GM21528 (cell line): ENCODE measurements around the gene OPCML.
A peak's percentile ranks its signal among the peaks of the same experiment; 100 is the strongest.

Experiments used
- ATAC-seq: cut with Tn5 transposase; IDR thresholded peaks from one replicate; pipeline ENCODE4 v1.9.1; 2021; ENCODE audit warnings: mild to moderate bottlenecking, moderate library complexity; ENCODE audit not compliant: unreplicated experiment, low FRiP score

The OPCML gene

GRCh38 chr11:132450631-132451030 is 1081.7 kb downstream of the OPCML start:
- no peak for ATAC-seq

- ATAC-seq: no peak
These were observed 1083.8 kb downstream of the OPCML start for GRCh38 chr11:132448334-132448995.

DNA sequence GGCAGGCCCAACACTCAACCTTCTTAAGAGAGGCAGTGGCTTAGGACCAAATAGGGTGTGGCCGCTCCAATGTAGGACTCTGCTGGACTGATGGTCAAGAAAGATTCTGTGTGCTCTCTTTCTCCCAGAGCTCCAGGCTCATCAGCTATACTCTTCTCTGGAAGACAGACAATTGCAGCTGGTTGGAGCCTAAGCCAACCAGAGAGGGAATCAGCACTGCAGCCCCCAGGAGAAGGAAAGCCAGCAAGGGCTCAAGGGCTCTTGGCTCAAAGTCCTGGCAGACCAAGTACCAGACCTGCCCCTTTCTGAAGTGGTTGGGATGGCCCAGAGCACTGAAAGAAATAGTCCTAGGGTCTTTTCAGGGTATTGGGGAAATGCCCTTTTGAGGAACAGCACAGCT is 1084.5 kb downstream of the OPCML start:
- ATAC-seq: no peak

DNA sequence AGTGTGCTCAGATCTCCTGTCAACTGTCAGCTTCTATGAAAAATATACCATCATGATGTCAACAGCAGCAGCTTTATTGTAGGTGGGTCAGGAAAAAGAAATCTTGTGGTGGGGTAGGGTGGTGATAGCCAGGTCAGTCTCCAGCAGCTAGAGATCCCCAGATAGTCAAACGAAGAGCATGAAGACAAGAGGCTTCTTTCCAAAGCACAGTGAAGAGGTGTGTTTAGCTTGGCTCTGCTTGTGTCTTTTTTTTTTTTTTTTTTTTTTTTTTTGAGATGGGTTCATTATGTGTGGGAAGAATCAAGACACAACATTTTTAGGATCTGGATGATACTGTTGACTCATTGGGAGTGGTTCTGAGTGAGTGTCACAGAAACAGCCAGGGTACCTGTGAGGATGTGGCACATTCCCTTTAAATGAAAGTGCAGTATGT is 1086.4 kb downstream of the OPCML start:
- ATAC-seq: no peak

GRCh38 chr11:132444911-132445310 is 1087.4 kb downstream of the OPCML start:
- no peak for ATAC-seq

DNA sequence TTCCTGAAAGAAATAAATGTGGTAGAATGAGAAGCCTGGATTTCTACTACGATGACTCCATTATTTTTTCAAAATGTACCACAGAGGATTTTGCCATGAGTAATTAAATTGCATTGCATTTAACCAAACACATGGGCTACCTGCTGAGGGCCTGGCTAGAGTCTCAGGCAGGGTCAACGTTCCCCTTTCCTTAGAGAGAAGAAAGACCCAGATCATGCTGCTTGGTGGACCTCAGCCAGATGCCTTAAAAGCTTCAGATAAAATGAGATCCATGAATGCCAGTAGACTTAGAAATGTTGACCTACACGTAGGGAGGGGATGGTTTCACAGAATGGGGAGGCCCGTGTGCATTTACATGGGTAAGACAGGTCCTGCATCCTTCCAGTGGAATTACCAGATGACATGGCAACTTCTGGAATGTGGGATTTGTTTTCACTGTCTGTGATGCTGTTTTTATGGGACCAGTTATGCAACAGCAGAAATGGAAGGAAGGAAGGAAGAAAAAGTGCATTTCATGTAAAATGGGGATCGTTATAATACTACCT is 1092.5 kb downstream of the OPCML start:
- ATAC-seq: no peak

- no peak for ATAC-seq
These were observed 1093.9 kb downstream of the OPCML start for GRCh38 chr11:132438418-132438817.

- no peak for ATAC-seq
These were observed 1101.8 kb downstream of the OPCML start for GRCh38 chr11:132430429-132431062.

GRCh38 chr11:132429685-132430084 is 1102.6 kb downstream of the OPCML start:
- ATAC-seq: no peak

GRCh38 chr11:132427611-132428010 is 1104.7 kb downstream of the OPCML start:
- ATAC-seq: no peak

GRCh38 chr11:132424433-132424832 is 1107.9 kb downstream of the OPCML start:
- no peak for ATAC-seq

- ATAC-seq: no peak
These were observed 1109.0 kb downstream of the OPCML start for GRCh38 chr11:132423266-132423665.

DNA sequence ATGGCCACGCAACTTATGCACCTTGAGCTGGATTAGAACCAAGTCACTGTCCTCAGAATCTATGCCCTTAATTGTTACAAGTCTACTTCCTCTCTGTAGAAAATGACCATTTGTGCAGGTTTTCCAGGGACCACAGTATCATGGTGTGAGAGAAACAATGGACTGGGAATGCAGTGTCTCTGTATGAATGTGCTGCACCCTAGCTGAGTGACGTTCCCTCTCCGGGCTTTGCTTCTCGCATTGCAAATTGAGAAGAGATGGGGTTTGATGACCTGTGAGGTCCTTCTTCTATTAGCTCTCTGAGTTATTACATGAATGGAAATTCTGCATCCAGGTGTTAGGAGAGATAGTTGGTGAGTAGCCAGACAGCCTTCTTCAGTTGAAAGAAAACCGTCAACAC is 1109.6 kb downstream of the OPCML start:
- no peak for ATAC-seq

GRCh38 chr11:132421555-132421954 is 1110.7 kb downstream of the OPCML start:
- no peak for ATAC-seq

GRCh38 chr11:132414451-132414850 is 1117.8 kb downstream of the OPCML start:
- no peak for ATAC-seq

- no peak for ATAC-seq
These were observed 1121.9 kb downstream of the OPCML start for GRCh38 chr11:132410383-132410782.

DNA sequence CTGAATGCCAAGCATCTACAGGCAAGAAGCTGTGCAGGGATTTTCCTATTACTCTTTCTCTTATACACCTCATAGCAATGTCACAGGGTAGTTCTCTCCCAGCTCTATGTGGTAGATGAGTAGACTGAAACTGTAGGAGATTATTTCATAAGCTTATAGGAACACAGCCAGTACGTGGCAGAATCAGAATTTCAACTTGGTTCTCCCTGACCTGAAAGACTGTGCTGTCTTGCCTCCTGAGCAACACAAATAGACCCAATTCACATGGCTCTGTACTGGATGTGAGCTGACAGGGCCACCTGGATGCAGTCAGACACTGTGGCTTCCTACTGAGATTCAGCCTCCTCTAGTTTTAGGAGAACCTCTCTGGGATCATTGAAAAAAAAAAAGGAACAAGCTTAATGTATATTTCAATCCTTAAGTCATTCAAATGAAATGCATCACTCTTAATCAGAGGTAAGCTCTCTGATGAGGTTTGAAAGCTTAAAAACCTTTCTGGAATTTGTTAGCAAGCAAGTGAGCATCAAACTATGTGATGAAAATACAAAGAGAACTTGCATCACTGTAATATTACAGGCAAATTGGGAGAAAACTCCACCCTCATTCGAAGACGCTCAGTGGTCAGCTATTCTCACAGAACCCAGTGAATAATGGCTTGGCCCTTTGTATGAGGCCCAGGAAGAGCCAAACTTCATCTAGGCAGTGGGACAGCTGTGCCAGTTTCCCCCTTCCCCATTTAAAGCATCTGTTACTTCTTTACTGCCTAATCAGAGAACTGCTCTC is 1122.5 kb downstream of the OPCML start:
- ATAC-seq: no peak

- no peak for ATAC-seq
These were observed 1123.4 kb downstream of the OPCML start for GRCh38 chr11:132408877-132409276.

DNA sequence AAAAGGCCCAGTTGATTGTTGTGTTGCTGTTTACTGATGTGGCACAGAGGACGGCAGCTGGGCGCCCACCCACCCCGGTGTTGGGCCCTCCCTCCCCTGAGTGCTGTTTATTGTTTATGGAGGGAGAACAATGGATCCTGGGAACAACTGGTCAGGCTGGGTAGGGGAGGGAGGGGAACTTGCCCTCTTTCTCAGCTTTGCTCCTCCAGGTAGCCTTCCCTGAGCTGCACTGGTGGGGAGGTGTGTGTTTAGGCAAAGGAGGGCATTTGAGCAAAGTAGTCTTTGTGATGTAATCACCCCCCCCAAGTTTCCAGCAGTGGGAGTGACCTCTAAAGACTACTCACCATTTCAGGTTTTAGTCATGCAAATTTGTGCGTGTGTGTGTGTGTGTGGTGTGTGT is 1126.6 kb downstream of the OPCML start:
- ATAC-seq: no peak

- peak; percentile 82 for ATAC-seq
These were observed 1130.1 kb downstream of the OPCML start for GRCh38 chr11:132402071-132402684.

- ATAC-seq: no peak
These were observed 1136.0 kb downstream of the OPCML start for GRCh38 chr11:132396318-132396717.
